ENCODE data around the gene GRAMD1A. TPM values are rescaled to one million over a fixed set of nuclear protein-coding genes. Genes with fewer than 3 reads are reported as not detected.
"Not testable (repeated sequence)": the region's sequence is repeated elsewhere in the genome, so short reads cannot be mapped to it uniquely, and the experiment has no call there.

Gene GRAMD1A
- total RNA-seq, 1 experiment from 2014 or later, result 18.0 TPM

GRCh38 chr19:34976611-34977010, 23.5 kb upstream of the GRAMD1A start:
- no peak for DNase-seq (ENCODE audit: low read depth)

- DNase-seq (ENCODE audit: low read depth), result no peak
Observed at GRCh38 chr19:34979819-34980640, 20.1 kb upstream of the GRAMD1A start.

DNA sequence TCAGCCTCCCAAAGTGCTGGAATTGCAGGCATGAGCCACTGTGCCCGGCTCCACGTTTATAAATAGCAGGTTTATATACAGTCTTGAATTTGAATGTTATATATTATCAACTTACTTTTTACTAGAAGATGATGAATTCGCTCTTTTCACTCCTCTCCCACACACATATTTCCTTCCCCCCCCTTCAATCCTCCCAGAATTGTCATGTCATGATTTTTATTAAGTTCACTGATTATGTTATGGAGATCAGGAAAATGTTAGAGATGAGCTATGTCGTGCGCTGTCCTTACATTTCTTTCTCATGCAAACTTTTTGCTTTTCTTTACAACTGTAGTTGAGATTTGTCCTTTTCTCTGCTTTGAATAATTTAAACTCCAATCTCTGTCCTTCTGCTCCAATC, 17.8 kb upstream of the GRAMD1A start:
- no peak for DNase-seq (ENCODE audit: low read depth)

- no peak for DNase-seq (ENCODE audit: low read depth)
Observed at GRCh38 chr19:34983786-34984185, 16.3 kb upstream of the GRAMD1A start.

DNA sequence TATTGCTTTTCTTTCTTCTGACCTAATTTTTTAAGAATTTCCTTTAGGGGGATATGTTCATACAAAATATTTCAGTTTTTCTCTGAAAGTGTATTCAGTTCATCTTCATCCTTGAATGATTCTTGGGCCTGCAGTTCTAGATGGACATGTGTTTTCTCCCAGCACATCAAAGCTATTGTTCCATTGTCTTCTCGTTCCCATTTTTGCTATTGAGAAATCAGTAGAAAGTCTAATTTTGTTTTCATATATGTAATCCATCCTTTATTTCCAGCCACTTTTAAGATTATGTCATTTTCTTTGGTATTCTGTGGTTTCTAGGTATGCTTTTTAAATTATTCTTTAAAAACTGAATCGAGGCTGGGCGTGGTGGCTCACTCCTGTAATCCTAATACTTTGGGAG, 15.8 kb upstream of the GRAMD1A start:
- no peak for DNase-seq (ENCODE audit: low read depth)

DNA sequence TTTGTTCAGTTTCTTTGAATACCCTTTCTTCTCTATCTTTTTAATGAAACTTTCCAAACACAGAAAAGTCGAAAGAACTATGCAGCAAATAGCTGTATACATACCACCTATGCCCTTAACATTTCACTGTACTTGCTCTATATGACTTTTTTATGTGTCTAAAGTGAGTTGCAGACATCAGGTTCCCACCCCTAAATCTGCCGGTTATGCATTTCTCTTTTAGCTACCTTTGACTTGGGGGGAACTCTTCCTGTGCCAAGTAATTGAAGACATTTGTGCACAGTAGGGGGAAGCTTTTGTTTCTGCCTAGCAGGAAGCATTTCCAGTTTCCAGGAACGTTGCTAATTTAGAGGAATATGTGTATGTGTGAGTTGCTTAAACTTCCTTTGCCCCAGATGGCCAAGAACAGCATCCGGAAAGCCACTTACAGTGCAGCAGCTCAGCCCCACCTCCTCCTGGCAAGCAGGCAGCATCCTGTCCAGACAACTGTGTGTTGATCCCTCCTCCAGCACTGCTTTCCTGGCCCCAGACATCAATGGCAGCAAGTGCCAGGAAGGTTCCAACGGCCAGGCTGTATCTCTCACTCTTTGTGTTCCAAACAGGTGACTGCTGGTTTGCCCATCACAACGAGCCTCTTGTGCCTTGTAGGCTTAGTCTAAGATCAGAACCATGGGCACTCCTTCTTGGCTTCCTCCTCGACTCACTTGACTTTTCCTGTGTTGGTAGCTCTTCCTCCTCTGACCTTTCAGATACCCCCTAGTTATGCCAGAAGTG, 14.7 kb upstream of the GRAMD1A start:
- peak; percentile 34 for DNase-seq (ENCODE audit: low read depth)

DNA sequence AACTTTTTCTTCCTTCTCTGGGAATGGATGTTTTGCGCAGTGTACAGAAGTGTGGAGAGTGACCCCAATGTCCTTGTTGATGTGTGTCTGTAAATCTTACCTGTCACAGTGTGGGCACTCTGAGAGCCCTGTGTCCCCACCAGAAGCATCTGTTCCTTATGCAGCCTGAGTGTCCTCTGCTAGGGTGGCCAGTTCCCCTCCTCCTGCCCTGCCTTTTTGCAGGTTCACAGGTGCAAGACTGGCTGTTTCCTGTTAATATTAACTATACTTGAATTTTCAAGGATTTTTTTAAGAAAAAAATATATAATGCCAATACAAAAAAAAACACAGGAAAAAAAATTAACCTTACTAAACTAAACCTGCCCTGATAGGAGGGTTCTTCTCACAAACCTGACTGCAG, 12.0 kb upstream of the GRAMD1A start:
- no peak for DNase-seq (ENCODE audit: low read depth)

GRCh38 chr19:34989298-34989697, 10.8 kb upstream of the GRAMD1A start:
- DNase-seq (ENCODE audit: low read depth), result no peak

DNA sequence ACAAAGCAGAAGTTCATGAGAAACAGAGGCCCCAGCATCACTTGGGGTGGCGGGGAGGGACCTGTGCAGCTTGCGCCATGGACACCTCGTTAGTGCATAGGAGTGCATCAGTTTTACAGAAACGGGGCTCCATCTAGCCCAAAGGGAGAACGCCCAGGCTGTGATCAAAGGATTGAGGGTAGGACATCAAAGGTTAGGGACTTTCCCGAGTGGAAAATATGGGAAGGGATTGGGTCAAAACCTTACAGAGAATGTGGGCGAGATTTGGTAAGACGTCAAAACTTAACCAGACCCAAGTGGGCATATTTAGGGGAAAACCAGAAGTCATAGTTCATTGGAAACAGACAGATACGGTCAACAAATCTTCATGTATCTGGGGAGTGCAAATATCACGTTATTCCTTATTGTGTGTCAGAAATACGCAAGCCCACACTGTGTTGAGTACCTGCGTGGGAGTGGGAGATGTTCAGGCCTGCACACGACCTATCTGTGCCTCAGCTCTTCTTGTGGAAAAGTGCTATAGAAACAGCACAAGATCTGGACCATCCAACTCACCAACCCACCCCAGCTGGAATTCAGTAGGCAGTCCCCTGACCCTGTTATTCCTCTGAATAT, 9.4 kb upstream of the GRAMD1A start:
- no peak for DNase-seq (ENCODE audit: low read depth)

GRCh38 chr19:34991542-34992333, 8.4 kb upstream of the GRAMD1A start:
- DNase-seq (ENCODE audit: low read depth), result no peak

DNA sequence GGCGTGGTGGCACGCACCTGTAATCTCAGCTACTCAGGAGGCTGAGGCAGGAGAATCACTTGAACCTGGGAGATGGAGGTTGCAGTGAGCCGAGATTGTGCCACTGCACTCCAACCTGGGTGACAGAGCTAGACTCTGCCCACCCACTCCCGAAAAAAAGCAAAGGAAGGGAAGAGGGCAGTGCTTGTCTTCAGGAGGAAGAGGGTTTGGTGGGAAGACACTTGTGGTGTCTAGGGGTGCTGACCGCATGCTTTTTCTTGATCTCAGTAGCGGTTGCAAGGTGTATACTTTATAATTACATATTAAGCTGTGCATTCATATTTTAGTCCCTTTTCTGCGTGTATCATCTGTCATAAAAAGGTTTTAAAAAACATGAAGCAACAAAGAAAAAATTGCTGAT, 7.5 kb upstream of the GRAMD1A start:
- not testable (repeated sequence) for DNase-seq (ENCODE audit: low read depth)

GRCh38 chr19:34994286-34994642, 5.9 kb upstream of the GRAMD1A start:
- no peak for DNase-seq (ENCODE audit: low read depth)

DNA sequence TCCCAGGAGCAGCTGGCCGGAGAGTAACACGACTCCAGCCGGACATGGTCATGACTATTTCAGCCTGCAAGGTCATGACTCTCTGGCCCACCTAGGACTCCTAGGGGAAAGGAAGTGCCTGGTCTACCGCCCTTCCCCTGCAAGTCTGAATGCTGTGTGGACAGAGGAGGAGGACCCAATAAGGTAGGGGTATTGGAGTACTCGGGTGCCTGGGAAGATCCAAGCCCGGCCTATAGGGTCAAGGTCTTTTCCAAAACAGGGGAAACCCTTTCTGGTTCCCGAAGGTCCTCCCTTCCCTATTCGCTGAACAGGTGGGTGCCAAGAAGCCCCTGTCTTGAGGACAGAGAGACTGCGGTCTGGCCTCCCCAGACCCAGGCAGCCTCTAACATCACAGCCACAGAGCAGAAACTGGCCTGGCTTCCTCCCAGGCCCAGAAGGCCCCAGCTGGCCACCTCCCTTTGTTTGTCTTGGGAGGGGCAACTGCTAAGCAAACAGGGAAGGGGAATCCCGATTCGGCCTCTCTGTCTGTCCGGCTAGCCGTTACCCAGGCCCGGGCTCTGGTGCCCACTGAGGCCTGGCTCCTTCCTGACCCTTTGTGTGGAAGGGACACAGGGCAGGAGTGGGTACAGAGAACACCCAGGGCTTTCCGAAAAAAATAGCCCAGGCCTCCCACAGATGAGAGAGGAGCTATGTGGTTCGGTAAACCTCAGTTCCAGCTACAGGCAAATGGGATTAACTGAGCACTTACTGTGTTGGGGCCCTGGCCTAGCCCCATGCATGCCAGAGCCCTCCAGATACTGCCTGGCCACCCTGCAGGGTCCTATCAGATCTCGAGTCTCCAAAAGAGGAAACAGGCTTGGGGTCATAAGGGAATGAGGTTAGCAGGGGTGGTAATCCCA, 5.2 kb upstream of the GRAMD1A start:
- no peak for DNase-seq (ENCODE audit: low read depth)

- DNase-seq (ENCODE audit: low read depth), result no peak
Observed at GRCh38 chr19:34995551-34995950, 4.6 kb upstream of the GRAMD1A start.

- no peak for DNase-seq (ENCODE audit: low read depth)
Observed at GRCh38 chr19:34997071-34997617, 3.0 kb upstream of the GRAMD1A start.

GRCh38 chr19:34998224-34998623, 1.9 kb upstream of the GRAMD1A start:
- not testable (repeated sequence) for DNase-seq (ENCODE audit: low read depth)

GRCh38 chr19:34998777-34999497, 1.2 kb upstream of the GRAMD1A start:
- DNase-seq (ENCODE audit: low read depth), result no peak

GRCh38 chr19:35000338-35000646, 169 bp downstream of the GRAMD1A start:
- DNase-seq (ENCODE audit: low read depth), result no peak

DNA sequence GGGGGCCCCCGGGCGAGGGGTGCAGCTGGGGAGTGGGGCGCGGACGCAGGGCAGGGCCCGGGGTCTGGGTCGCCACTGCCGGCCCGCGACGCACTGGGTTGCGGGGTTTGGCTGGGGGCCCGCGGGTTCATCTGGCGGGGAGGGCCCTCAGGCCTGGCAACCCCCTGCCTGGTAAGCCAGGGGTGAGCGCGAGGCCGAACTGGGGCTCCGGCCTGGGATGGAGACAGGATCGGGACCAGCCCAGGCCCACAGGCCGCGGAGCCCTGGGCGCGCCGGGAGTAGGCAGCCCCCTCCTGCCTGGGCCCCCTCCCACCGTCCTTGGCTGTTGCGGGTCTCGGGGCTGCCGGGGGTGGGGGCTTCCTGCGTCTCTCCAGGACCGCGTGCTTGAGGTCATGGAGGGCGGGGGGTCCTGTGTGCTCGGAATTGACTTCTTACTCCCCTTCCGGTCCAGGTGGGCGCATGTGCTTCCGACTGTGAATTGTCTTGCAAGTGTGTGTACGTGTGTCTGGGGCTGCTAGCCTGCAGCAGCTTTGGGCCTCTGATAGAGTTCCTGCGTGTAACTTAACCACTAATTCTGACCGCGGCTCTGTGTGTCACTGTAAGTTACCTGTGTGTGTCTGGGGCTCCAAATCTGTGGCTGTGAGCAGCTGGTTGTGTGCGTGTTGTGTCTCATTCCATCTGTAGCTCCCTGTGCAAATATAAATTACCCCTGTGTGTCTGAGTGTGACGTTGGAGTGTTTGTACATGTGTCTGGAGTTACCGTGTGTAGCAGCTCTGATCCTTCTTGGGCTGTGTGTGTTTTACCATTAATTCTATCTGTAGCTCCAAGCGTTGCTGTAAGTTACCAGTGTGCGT, 751 bp downstream of the GRAMD1A start:
- peak; percentile 56 for DNase-seq (ENCODE audit: low read depth)

Data from RPMI7951 (cell line).